ENCODE results near the gene EXD1.

- no peak for TF ChIP-seq EZH2 (conservative IDR thresholded peaks at IDR 0.05; ENCODE audit: low read depth, low read length)
- no peak for TF ChIP-seq ZNF672 (CRISPR knock-in tag; IDR thresholded peaks at IDR 0.05)
- TF ChIP-seq ZNF569 (CRISPR knock-in tag; IDR thresholded peaks at IDR 0.05; ENCODE audit: borderline replicate concordance) = no peak
- no peak for TF ChIP-seq CBFB (CRISPR knock-in tag; IDR thresholded peaks at IDR 0.05)
- no peak for TF ChIP-seq EP300 (IDR thresholded peaks at IDR 0.05; ENCODE audit: low read depth in 2 of 2, low read length in 2 of 2)
- no peak for TF ChIP-seq EP300 (CRISPR knock-in tag; IDR thresholded peaks at IDR 0.05; ENCODE audit: borderline replicate concordance)
- TF ChIP-seq ZNF12 (CRISPR knock-in tag; IDR thresholded peaks at IDR 0.05) = no peak
- TF ChIP-seq ZKSCAN1 (IDR thresholded peaks at IDR 0.05; ENCODE audit: low read length) = no peak
- no peak for TF ChIP-seq GLI4 (CRISPR knock-in tag; IDR thresholded peaks at IDR 0.05; ENCODE audit: borderline replicate concordance)
- TF ChIP-seq CTCF (CRISPR knock-in tag; IDR thresholded peaks at IDR 0.05) = no peak
- no peak for TF ChIP-seq RFXANK (CRISPR knock-in tag; IDR thresholded peaks at IDR 0.05)
Measured at GRCh38 chr15:41205315-41205714, 25.2 kb downstream of the EXD1 start.

Data from HepG2 (cell line).